NCI-H2196 (cell line): ENCODE measurements around the gene CEP78.

Experiments
- DNase-seq: peaks from one replicate; lab custom pipeline; 2025; ENCODE audit not compliant: unreplicated experiment; lab: John Stamatoyannopoulos, UW

Gene CEP78

GRCh38 chr9:78306222-78307076, 70.6 kb downstream of the CEP78 start:
- DNase-seq, result no peak

- no peak for DNase-seq
Measured at GRCh38 chr9:78307360-78307759, 71.5 kb downstream of the CEP78 start.

GRCh38 chr9:78309066-78309465, 73.2 kb downstream of the CEP78 start:
- no peak for DNase-seq

GRCh38 chr9:78311075-78311474, 75.2 kb downstream of the CEP78 start:
- no peak for DNase-seq

- DNase-seq, result no peak
Measured at GRCh38 chr9:78311886-78312524, 76.1 kb downstream of the CEP78 start.

- DNase-seq, result no peak
Measured at GRCh38 chr9:78314550-78314949, 78.7 kb downstream of the CEP78 start.

GRCh38 chr9:78314953-78315870, 79.3 kb downstream of the CEP78 start:
- peak; percentile 26 for DNase-seq

- no peak for DNase-seq
Measured at GRCh38 chr9:78316166-78316892, 80.5 kb downstream of the CEP78 start.

GRCh38 chr9:78319197-78320029, 83.5 kb downstream of the CEP78 start:
- no peak for DNase-seq

GRCh38 chr9:78320030-78320693, 84.3 kb downstream of the CEP78 start:
- no peak for DNase-seq

GRCh38 chr9:78320875-78321496, 85.1 kb downstream of the CEP78 start:
- DNase-seq, result no peak

GRCh38 chr9:78321505-78321904, 85.6 kb downstream of the CEP78 start:
- DNase-seq, result no peak

GRCh38 chr9:78324068-78324650, 88.3 kb downstream of the CEP78 start:
- DNase-seq, result no peak

- no peak for DNase-seq
Measured at GRCh38 chr9:78324682-78325081, 88.8 kb downstream of the CEP78 start.

GRCh38 chr9:78325343-78325742, 89.5 kb downstream of the CEP78 start:
- peak; percentile 68 for DNase-seq

GRCh38 chr9:78325846-78326360, 90.0 kb downstream of the CEP78 start:
- DNase-seq, result no peak

- no peak for DNase-seq
Measured at GRCh38 chr9:78326564-78326963, 90.7 kb downstream of the CEP78 start.
